Stimulated activated CD8-positive, alpha-beta memory T cell treated with anti-CD3 and anti-CD28 coated beads, Interleukin-15, amount 100 ng/mL, for 4 hours (primary cell): ENCODE data around the gene ARSA.

Source experiments
- DNase-seq, 2 donors: peaks; one replicate each; pipeline ENCODE4 v3.0.0-alpha.2; 2020; ENCODE audit warnings: low read depth in 2 of 2

Gene ARSA

DNA sequence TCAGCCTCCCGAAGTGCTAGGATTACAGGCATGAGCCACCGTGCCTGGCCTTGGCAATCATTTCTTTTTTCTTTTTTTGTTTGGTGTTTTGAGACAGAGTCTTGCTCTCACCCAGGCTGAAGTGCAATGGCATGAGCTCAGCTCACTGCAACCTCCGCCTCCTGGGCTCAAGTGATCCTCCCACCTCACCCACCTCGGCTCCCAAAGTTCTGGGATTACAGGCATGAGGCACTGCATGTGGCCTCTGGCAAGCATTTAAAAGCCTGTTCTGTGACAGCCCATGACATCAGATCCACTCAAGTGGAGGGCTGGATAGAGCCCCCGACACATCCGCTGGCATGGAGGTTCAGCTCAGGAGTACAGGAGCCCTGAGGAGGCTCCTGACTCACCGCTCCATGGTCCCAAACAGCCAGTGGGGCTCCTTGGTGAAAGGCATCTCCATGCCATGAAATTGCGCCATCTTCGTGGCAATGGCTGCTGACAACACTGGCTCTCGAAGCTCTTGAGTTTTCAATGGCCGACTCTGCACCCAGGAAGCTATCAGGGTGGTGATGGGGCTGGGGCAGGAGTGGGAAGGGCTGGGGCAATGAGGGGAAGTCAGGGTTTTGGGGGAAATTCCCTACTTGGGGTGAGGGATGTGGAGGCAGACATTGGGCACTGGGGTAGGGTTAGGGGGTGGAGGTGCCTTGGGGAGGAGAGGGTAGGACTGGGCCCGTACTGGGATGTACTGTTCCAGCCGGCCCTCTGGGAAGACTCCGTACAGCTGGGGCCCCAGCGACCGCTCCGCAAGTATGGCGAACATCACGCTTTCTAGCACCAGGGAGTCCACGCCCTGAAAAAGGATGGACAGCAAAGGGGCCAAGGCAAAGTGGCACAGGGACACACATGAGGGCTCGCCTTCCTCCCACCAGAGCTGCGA lies 46.7 kb downstream of the ARSA start:
- no peak for DNase-seq

GRCh38 chr22:50579752-50580151 lies 48.2 kb downstream of the ARSA start:
- DNase-seq = no peak

DNA sequence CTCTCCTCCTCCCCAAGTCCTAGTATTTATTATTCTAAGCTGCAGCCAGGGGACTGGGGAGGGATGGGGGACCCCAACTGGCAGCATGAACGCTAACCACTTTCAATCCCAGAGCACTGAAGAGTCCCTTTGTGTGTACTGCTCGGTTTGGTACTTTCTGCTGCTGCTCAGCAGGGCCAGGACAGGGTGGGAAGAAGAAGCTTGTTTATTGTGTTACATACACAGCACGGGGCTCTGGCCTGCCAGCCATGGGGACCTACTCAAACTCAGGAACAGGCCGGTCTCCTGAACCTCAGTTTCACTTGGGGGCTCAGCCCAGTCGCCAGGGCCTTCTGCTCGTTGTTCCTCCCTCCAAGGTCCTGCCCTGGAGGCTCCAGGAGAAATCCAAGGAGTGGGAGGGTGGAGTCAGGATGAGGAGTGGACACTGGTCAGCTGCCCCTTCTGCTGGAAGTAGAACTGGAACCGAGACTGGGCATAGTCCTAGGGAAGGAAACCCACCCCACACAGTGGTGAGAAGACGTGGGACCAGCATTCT lies 49.1 kb downstream of the ARSA start:
- no peak for DNase-seq

DNA sequence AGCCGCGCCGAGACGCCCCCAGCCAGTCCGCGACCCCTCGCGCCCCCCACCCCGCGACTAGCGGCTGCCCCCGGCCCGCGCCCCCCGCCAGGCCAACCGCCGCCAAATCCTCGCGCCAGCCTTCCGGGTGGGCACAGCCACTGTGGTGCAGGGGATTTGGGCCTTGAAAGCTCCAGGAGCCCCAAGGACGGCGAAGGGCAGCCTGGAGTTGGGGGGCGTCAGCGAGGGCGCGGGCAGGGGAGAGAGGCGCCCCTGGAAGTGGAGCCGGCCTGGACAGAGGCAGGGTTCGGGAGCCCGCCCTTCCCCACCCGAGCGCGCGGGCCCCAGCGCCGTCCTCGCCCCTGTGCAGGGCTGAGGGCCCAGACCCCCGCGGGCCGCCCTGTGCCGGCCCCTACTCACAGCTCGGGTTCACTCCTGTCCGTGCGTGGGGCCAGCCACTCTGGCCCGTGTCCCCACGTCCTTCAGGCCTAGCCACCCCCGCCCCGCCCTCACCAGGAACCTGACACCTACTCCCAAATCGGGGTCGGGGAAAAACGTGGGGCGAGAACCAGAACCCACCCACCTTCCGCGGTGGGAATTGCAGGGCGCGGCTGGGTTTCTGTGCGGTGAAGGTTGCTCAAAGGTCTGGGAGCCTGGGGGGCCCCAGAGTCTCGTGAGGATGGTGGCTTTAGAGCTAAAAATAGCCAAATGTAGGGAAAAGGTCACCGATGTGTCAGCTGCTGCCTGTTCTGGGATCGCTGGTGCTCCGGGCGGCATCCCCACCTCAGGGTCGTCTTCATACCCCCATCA lies 49.8 kb downstream of the ARSA start, which contains the start of gene CPT1B:
Gene CPT1B (minus strand): TSS at position 441 of the 789 bp plus-strand sequence. CDS start 512 bp downstream, outside the sequence.
- no peak for DNase-seq

- DNase-seq = no peak
Observed at GRCh38 chr22:50577697-50577986, 50.3 kb downstream of the ARSA start.

GRCh38 chr22:50576806-50577696 lies 50.9 kb downstream of the ARSA start:
- no peak for DNase-seq

- DNase-seq = no peak
Observed at GRCh38 chr22:50576070-50576469, 51.9 kb downstream of the ARSA start.

- no peak for DNase-seq
Observed at GRCh38 chr22:50575426-50575941, 52.5 kb downstream of the ARSA start.
